Vagina (tissue), 2 donors: ENCODE measurements around the gene ZNF578.
"Not testable (repeated sequence)": the region's sequence is repeated elsewhere in the genome, so short reads cannot be mapped to it uniquely, and the experiment has no call there.

Experiments used
- POLR2A ChIP-seq, 2 donors: fragments of 450-650 bp; IDR thresholded peaks; one replicate each; pipeline ENCODE4 v1.6.1; 2017; ENCODE audit warnings: antibody characterized with exemption in 2 of 2, mild to moderate bottlenecking in 2 of 2, moderate library complexity in 2 of 2
- POLR2AphosphoS5 ChIP-seq, 2 donors: sonication (generic); formaldehyde crosslinking; IDR thresholded peaks; one replicate each; pipeline ENCODE4 v1.9.0; 2017; ENCODE audit warnings: antibody characterized with exemption in 2 of 2, mild to moderate bottlenecking in 2 of 2, low read depth in 1 of 2; ENCODE audit not compliant: insufficient read depth in 1 of 2
- TF ChIP-seq, protein P1 (sequence below), 3 experiments: fragments of 450-650 bp in 2 of 3; fragments of 200-600 bp in 1 of 3; sonication (generic) in 1 of 3; IDR thresholded peaks; one replicate each; pipeline ENCODE4 v1.5.1; 2017 to 2019; ENCODE audit warnings: antibody characterized with exemption in 3 of 3, mild to moderate bottlenecking in 2 of 3, moderate library complexity in 2 of 3

DNA sequence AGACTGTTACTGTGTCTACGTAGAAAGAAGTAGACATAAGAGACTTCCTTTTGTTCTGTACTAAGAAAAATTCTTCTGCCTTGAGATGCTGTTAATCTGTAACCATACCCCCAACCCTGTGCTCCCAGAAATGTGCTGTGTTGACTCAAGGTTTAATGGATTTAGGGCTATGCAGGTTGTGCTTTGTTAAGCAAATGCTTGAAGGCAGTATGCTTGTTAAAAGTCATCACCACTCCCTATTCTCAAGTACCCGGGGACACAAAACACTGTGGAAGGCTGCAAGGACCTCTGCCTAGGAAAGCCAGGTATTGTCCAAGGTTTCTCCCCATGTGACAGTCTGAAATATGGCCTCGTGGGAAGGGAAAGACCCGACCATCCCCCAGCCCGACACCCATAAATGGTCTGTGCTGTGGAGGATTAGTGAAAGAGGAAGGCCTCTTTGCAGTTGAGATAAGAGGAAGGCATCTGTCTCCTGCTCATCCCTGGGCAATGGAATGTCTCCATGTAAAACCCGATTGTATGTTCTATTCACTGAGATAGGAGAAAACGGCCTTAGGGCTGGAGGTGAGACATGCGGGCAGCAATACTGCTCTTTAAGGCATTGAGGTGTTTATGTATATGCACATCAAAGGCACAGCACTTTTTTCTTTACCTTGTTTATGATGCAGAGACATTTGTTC, 32.3 kb downstream of the ZNF578 start:
- TF ChIP-seq, protein P1, sequence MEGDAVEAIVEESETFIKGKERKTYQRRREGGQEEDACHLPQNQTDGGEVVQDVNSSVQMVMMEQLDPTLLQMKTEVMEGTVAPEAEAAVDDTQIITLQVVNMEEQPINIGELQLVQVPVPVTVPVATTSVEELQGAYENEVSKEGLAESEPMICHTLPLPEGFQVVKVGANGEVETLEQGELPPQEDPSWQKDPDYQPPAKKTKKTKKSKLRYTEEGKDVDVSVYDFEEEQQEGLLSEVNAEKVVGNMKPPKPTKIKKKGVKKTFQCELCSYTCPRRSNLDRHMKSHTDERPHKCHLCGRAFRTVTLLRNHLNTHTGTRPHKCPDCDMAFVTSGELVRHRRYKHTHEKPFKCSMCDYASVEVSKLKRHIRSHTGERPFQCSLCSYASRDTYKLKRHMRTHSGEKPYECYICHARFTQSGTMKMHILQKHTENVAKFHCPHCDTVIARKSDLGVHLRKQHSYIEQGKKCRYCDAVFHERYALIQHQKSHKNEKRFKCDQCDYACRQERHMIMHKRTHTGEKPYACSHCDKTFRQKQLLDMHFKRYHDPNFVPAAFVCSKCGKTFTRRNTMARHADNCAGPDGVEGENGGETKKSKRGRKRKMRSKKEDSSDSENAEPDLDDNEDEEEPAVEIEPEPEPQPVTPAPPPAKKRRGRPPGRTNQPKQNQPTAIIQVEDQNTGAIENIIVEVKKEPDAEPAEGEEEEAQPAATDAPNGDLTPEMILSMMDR (IDR thresholded peaks at IDR 0.05) = not testable (repeated sequence)
- not testable (repeated sequence) for TF ChIP-seq POLR2AphosphoS5 (IDR thresholded peaks at IDR 0.05; ENCODE audit: insufficient read depth in 1 of 2, low read depth in 1 of 2); POLR2A (IDR thresholded peaks at IDR 0.05)
